Left ventricle myocardium inferior (tissue), 1 donor: ENCODE data around the gene FNDC3B. TPM values are rescaled to one million over a fixed set of nuclear protein-coding genes. Genes with fewer than 3 reads are reported as not detected.
"Not testable (repeated sequence)": the region's sequence is repeated elsewhere in the genome, so short reads cannot be mapped to it uniquely, and the experiment has no call there.

Experiments used
- DNase-seq: peaks from one replicate; pipeline ENCODE4 v3.0.0-alpha.2; 2020
- H3K27ac ChIP-seq: fragments of 200-600 bp; replicated peaks from 2 replicates; pipeline ENCODE4 v1.8.0; 2021
- H3K27me3 ChIP-seq: fragments of 200-600 bp; 2 replicates; pipeline ENCODE4 v1.8.0; 2021; ENCODE audit warnings: low read depth
- H3K36me3 ChIP-seq: fragments of 200-600 bp; 2 replicates; pipeline ENCODE4 v1.8.0; 2021
- H3K4me1 ChIP-seq: fragments of 200-600 bp; 2 replicates; pipeline ENCODE4 v1.8.0; 2021
- H3K4me3 ChIP-seq: fragments of 200-600 bp; 2 replicates; pipeline ENCODE4 v1.8.0; 2021; ENCODE audit warnings: mild to moderate bottlenecking, moderate library complexity
- H3K9me3 ChIP-seq: fragments of 200-600 bp; replicated peaks from 2 replicates; pipeline ENCODE4 v1.8.0; 2021
- CTCF ChIP-seq: fragments of 200-600 bp; IDR thresholded peaks from 2 replicates; pipeline ENCODE4 v1.8.0; 2021; ENCODE audit warnings: antibody characterized with exemption, mild to moderate bottlenecking, borderline replicate concordance
- intact Hi-C: fragments of 100-400 bp; cut with micrococcal nuclease; formaldehyde crosslinking; loops from one replicate; pipeline ENCODE4 v1.11.0; 2022
- total RNA-seq: library from RNA; stranded (reverse); fragmentation: NEBNext Ultra II Directional; extraction: Animal tissue kit (Norgen Biotek cat#: 25700); gene quantifications from one replicate; pipeline ENCODE4 v1.2.1, GENCODE V29; 2021
- donor health status: DM: no; HTN: yes; CAD: no; lungs with severe emphysema.

The FNDC3B gene
- total RNA-seq, 1 donor from 2014 or later, result 75.7 TPM

- Histone ChIP-seq H3K4me3 (no peak overlapping the region), H3K36me3 (no peaks in the 10 kb centered on the region), H3K27me3 (no peaks in the 10 kb centered on the region), H3K4me1 (peaks cover 39% of the 10 kb centered on the region), H3K9me3 (no peaks in the 10 kb centered on the region), H3K27ac (no peak overlapping the region)
- intact Hi-C loops, result no loop called here
- no peak for TF ChIP-seq CTCF
- DNase-seq, result no peak
Measured at GRCh38 chr3:172235698-172236097, 196.3 kb downstream of the FNDC3B start.

- Histone ChIP-seq H3K27me3 (no peaks in the 10 kb centered on the region), H3K36me3 (peaks cover 1% of the 10 kb centered on the region), H3K9me3 (peaks cover 2% of the 10 kb centered on the region), H3K4me3 (no peak overlapping the region), H3K4me1 (peaks cover 39% of the 10 kb centered on the region), H3K27ac (no peak overlapping the region)
- TF ChIP-seq CTCF, result no peak
- intact Hi-C loops, result no loop called here
- DNase-seq, result no peak
Measured at GRCh38 chr3:172236771-172237742, 197.7 kb downstream of the FNDC3B start.

GRCh38 chr3:172238188-172238587 is 198.8 kb downstream of the FNDC3B start:
- Histone ChIP-seq H3K27ac (no peak overlapping the region), H3K27me3 (no peaks in the 10 kb centered on the region), H3K4me1 (peaks cover 32% of the 10 kb centered on the region), H3K36me3 (peaks cover 13% of the 10 kb centered on the region), H3K9me3 (peaks cover 11% of the 10 kb centered on the region), H3K4me3 (no peak overlapping the region)
- DNase-seq, result no peak
- TF ChIP-seq CTCF, result no peak
- intact Hi-C loops, result no loop called here

- TF ChIP-seq CTCF, result no peak
- no peak overlapping the region for H3K27ac ChIP-seq
- peaks cover 14% of the 10 kb centered on the region for H3K36me3 ChIP-seq
- intact Hi-C loops, result no loop called here
- peaks cover 11% of the 10 kb centered on the region for H3K9me3 ChIP-seq
- no peak for DNase-seq
- H3K27me3 ChIP-seq, result no peaks in the 10 kb centered on the region
- no peak overlapping the region for H3K4me3 ChIP-seq
- peaks cover 26% of the 10 kb centered on the region for H3K4me1 ChIP-seq
Measured at GRCh38 chr3:172239218-172239790, 199.9 kb downstream of the FNDC3B start.

- DNase-seq, result no peak
- peaks cover 27% of the 10 kb centered on the region for H3K4me1 ChIP-seq
- H3K9me3 ChIP-seq, result peaks cover 11% of the 10 kb centered on the region
- H3K27ac ChIP-seq, result no peak overlapping the region
- peaks cover 14% of the 10 kb centered on the region for H3K36me3 ChIP-seq
- no peaks in the 10 kb centered on the region for H3K27me3 ChIP-seq
- H3K4me3 ChIP-seq, result no peak overlapping the region
- intact Hi-C loops, result no loop called here
- TF ChIP-seq CTCF, result no peak
Measured at GRCh38 chr3:172241405-172241804, 202.0 kb downstream of the FNDC3B start.

- peaks cover 11% of the 10 kb centered on the region for H3K9me3 ChIP-seq
- DNase-seq, H3K27me3 ChIP-seq, H3K4me3 ChIP-seq, intact Hi-C loops, H3K27ac ChIP-seq: not testable (repeated sequence)
- peaks cover 33% of the 10 kb centered on the region for H3K4me1 ChIP-seq
- H3K36me3 ChIP-seq, result peaks cover 15% of the 10 kb centered on the region
Measured at GRCh38 chr3:172242471-172242870, 203.1 kb downstream of the FNDC3B start.

GRCh38 chr3:172243376-172243775 is 204.0 kb downstream of the FNDC3B start:
- Histone ChIP-seq H3K36me3 (peaks cover 20% of the 10 kb centered on the region), H3K4me1 (peaks cover 33% of the 10 kb centered on the region), H3K9me3 (peaks cover 11% of the 10 kb centered on the region)
- H3K27me3 ChIP-seq, H3K27ac ChIP-seq, intact Hi-C loops, DNase-seq, H3K4me3 ChIP-seq: not testable (repeated sequence)
